GM21367 (cell line): ENCODE data around the gene NBPF26.
"Not testable (repeated sequence)": the region's sequence is repeated elsewhere in the genome, so short reads cannot be mapped to it uniquely, and the experiment has no call there.

ENCODE experiments used
- ATAC-seq: cut with Tn5 transposase; IDR thresholded peaks from one replicate; pipeline ENCODE4 v1.9.1; 2021; ENCODE audit not compliant: unreplicated experiment

The NBPF26 gene

DNA sequence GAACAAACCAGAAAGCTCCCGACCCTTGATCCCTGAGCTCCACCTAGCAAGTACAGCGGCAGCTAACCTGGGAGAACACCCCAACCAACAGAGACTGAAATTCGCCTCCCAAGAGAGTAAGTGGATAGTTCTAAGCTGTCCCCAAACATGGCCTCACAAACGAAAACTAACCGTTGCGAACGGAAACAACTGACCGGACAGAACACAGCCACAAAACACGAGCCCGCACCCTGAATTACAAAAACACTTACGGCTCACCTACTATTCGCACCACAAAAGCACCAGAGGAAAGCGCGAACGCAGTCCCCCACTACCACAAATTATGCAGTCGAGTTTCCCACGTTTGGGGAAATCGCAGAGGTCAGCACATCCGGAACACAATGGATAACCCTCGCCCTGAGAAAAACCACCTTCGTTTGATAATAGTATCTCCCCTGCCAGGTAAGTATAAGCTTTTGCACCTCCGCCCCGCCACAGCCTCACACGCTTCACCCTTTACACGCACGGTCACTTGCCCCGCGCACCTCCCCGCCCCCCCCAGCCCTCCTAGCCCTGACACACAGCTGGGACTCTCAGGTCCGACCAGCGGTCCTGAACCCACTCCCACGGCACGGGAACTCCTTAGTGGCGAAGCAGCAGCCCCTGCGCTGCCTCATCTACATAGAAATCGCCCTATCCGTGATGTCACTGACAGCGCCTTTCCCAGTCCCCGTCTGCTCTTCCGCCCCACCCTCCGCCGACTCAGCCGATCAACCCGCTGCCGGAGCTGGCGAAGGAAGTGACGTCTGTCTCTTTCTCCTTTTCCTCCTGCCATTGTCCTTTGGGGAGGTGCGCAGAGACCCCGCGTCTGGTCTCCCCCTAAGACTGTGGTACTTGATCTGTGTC is 127.0 kb downstream of the NBPF26 start:
- ATAC-seq = peak; percentile 78

DNA sequence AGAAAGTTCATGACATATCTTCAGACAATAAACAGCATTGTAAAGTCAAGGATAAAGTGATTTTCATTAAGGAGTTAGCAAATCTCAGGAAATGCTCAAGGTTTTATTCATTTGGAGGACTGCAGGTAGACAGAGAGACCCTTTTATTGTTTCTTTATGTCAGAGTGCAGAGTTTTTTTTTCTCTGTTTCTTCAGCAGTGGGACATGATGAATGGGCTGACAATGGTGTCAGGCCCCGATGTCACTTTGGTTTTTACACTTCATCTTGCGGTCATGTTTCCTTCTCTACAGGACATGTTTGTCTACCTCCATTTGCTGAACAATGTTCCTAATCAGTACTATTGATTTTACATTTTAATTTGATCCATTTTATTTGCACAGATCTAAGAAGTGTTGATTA is 134.4 kb downstream of the NBPF26 start:
- not testable (repeated sequence) for ATAC-seq

DNA sequence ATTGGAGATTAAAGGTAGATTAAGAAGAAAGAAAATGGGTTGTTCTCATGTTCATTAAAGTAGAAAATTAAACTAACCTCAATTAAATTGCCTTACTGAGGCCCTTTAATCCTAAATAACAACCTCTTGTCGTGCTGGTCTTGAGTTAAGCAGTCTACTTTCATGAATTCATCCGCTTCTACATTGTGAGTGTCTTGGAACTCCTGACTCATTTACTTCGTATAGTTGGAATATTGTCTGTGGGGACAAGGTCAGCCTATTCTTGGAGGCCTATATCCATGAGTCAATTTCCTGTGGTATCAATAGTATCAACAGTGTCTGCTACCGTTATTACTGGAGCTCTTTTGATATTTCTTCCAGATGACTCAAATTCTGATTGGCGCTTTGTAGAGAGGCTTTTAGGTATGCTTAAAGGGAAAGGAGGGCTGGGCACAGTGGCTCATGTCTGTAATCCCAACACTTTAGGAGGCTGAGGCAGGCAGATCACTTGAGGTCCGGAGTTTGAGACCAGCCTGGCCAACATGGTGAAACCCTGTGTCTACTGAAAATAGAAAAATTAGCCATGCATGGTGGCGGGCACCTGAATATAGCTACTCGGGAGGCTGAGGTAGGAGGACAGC is 136.0 kb downstream of the NBPF26 start:
- not testable (repeated sequence) for ATAC-seq

DNA sequence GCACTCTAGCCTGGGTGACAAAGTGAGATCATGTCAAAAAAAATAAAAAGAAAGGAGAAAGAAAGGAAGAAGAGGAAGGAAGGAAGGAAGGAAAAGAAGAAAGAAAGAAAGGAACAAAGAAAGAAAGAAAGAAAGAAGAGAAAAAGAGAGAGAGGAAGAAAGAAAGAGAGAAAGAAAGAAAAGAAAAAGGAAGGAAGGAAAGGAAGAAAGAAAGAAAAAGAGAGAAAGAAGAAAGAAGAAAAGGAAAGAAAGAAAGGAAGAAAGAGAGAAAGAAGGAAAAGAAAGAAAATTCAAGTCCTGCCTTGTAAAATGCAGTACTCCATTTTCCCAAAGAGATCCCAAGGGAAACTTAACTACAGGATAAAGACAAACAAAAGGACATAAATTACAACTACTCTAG is 154.5 kb downstream of the NBPF26 start:
- not testable (repeated sequence) for ATAC-seq

DNA sequence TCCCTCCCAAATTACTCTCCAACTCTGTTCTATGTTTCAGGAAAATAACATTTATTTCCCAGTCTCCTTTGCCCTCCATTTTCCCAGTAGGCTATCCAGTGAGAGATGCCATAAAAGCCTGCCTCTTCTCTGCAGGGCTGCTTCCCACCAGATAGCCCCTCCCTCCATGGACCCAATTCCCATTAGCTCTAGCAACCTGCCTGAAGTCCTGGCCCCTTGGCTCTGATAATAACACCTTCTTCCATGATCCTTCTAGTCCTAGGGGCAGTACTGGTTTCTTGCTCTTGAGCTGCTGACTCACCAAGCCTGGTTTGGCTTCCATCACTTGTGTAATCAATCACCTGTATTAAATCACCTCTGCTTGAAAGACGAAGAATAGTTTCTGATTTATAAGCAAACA is 156.3 kb downstream of the NBPF26 start:
- ATAC-seq = not testable (repeated sequence)

DNA sequence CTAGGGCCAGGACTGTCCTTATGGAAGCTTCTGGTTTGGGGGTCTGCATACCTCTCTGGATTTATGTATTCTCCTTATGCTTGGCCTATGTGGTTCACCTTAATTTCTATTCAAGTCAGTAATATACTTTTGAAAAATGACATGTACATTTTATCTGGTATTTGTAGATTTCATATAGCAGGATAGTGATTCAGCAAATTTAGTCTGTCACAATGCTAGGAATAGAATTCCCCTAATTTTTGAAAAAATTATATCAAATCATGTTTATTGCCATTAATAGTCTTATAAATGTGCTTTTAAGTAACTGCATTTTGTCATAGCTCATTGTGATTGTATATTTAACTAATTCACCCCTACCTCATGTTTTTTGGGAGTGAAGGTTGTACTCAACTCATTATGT is 158.2 kb downstream of the NBPF26 start:
- not testable (repeated sequence) for ATAC-seq
